HEK293 (cell line): ENCODE measurements around the gene SERPINA1.

Source experiments
- CTCF ChIA-PET: fragments of 350-600 bp; formaldehyde crosslinking; extraction: SDS; loops from one replicate; lab custom pipeline; 2021; ENCODE audit warnings: antibody characterized with exemption; lab: Yijun Ruan, JAX
- POLR2A ChIA-PET: fragments of 300-600 bp; formaldehyde crosslinking; extraction: SDS; loops from one replicate; lab custom pipeline; 2020; ENCODE audit warnings: antibody characterized with exemption, inconsistent platforms; lab: Yijun Ruan, JAX
- H3K27ac ChIP-seq: fragments of 200-500 bp; sonication (Bioruptor generic); 2 replicates; pipeline ENCODE4 v1.5.1; 2014; ENCODE audit warnings: low read depth, low read length, control low read depth, inconsistent platforms; ENCODE audit errors: extremely low read depth
- H3K36me3 ChIP-seq, 2 experiments: fragments of 200-500 bp in 1 of 2; sonication (Bioruptor generic) in 1 of 2; 1 replicate in 1 of 2; 2 replicates in 1 of 2; pipeline ENCODE4 v1.5.1; 2014 to 2017; ENCODE audit warnings: inconsistent platforms in 2 of 2, low read length in 2 of 2; ENCODE audit not compliant: control insufficient read depth in 2 of 2, insufficient read depth in 1 of 2
- H3K4me1 ChIP-seq: fragments of 200-500 bp; sonication (Bioruptor generic); 2 replicates; pipeline ENCODE4 v1.5.1; 2014; ENCODE audit warnings: mild to moderate bottlenecking, low read length, inconsistent platforms; ENCODE audit not compliant: control insufficient read depth, insufficient read depth
- H3K4me3 ChIP-seq: 2 replicates; pipeline ENCODE4 v1.5.1; 2011; ENCODE audit warnings: low read depth, mild to moderate bottlenecking, control low read depth, low read length, moderate library complexity
- H3K9me3 ChIP-seq: fragments of 200-500 bp; sonication (Bioruptor generic); 2 replicates; pipeline ENCODE4 v1.5.1; 2014; ENCODE audit warnings: low read depth, low read length, inconsistent platforms; ENCODE audit not compliant: control insufficient read depth, insufficient read depth
- KLF7 ChIP-seq: fragments of 450-650 bp; formaldehyde crosslinking; IDR thresholded peaks from 2 replicates; pipeline ENCODE4 v1.5.1; 2016; ENCODE audit warnings: missing biosample characterization, missing genetic modification characterization, borderline replicate concordance
- SP7 ChIP-seq: fragments of 450-650 bp; formaldehyde crosslinking; IDR thresholded peaks from 2 replicates; pipeline ENCODE4 v1.5.1; 2016; ENCODE audit warnings: missing biosample characterization, missing genetic modification characterization
- ZNF132 ChIP-seq: fragments of 450-650 bp; formaldehyde crosslinking; IDR thresholded peaks from 2 replicates; pipeline ENCODE4 v1.5.1; 2017; ENCODE audit warnings: missing biosample characterization, missing genetic modification characterization, borderline replicate concordance
- ZNF140 ChIP-seq: fragments of 450-650 bp; formaldehyde crosslinking; IDR thresholded peaks from 2 replicates; pipeline ENCODE4 v1.5.1; 2016; ENCODE audit warnings: missing biosample characterization, missing genetic modification characterization
- ZNF530 ChIP-seq: fragments of 450-650 bp; formaldehyde crosslinking; IDR thresholded peaks from 2 replicates; pipeline ENCODE4 v1.5.1; 2016; ENCODE audit warnings: low read depth, missing biosample characterization, missing genetic modification characterization
- ZNF549 ChIP-seq: fragments of 450-650 bp; IDR thresholded peaks from 2 replicates; pipeline ENCODE4 v1.5.1; 2018; ENCODE audit warnings: missing biosample characterization, missing genetic modification characterization, mild to moderate bottlenecking, inconsistent platforms, moderate library complexity
- ZNF571 ChIP-seq: fragments of 450-650 bp; formaldehyde crosslinking; IDR thresholded peaks from 2 replicates; pipeline ENCODE4 v1.5.0; 2017; ENCODE audit warnings: missing biosample characterization, missing genetic modification characterization
- ZNF747 ChIP-seq: fragments of 450-650 bp; formaldehyde crosslinking; IDR thresholded peaks from 2 replicates; pipeline ENCODE4 v1.5.1; 2016; ENCODE audit warnings: missing biosample characterization, missing genetic modification characterization
- TF ChIP-seq, protein P1 (sequence below): fragments of 450-650 bp; formaldehyde crosslinking; IDR thresholded peaks from 2 replicates; pipeline ENCODE4 v1.5.1; 2016; ENCODE audit warnings: missing biosample characterization, missing genetic modification characterization
- TF ChIP-seq, protein P2 (sequence below): fragments of 450-650 bp; formaldehyde crosslinking; conservative IDR thresholded peaks from 2 replicates; pipeline ENCODE4 v1.5.1; 2016; ENCODE audit warnings: low read depth, missing biosample characterization, missing genetic modification characterization
- TF ChIP-seq, protein P3 (sequence below): fragments of 450-650 bp; formaldehyde crosslinking; conservative IDR thresholded peaks from 2 replicates; pipeline ENCODE4 v1.5.1; 2016; ENCODE audit warnings: low read depth, missing biosample characterization, missing genetic modification characterization
- TF ChIP-seq, protein P4 (sequence below): fragments of 450-650 bp; formaldehyde crosslinking; IDR thresholded peaks from 2 replicates; pipeline ENCODE4 v1.5.1; 2017; ENCODE audit warnings: missing biosample characterization, mild to moderate bottlenecking, missing genetic modification characterization, moderate library complexity
- TF ChIP-seq, protein P5 (sequence below): fragments of 450-650 bp; formaldehyde crosslinking; IDR thresholded peaks from 2 replicates; pipeline ENCODE4 v1.5.1; 2016; ENCODE audit warnings: missing biosample characterization, missing genetic modification characterization, borderline replicate concordance

The SERPINA1 gene

DNA sequence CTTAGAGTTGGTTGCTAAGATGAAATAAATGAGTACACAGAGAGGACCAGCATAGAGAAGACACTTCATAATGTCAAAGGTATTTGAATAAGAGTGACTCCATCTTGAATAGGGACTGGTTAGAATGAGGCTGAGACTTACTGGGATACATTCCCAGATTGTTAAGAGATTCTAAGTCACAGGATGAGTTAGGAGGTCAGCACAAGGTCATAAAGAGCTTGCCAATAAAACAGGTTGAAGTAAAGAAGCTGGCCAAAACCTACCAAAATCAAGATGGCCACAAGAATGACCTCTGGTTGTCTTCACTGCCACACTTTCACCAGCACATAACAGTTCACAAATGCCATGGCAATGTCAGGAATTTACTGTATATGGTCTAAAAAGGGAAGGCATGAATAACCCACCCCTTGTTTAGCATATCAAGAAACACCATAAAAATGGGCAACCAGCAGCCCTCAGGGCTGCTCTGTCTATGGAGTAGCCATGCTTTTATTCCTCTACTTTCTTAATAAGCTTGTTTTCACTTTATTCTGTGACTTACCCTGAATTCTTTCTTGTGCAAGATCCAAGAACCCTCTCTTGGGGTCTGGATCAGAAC is 8.3 kb upstream of the SERPINA1 start:
- POLR2A ChIA-PET = no interaction called here
- CTCF ChIA-PET = interaction anchor here (1.2 kb wide), 1 partner anchor 26 kb away, joined by 3 read pairs; no protein-coding TSS in a partner anchor
- no peak for TF ChIP-seq ZNF747 (tag by site-specific recombination)
- TF ChIP-seq, protein P1, sequence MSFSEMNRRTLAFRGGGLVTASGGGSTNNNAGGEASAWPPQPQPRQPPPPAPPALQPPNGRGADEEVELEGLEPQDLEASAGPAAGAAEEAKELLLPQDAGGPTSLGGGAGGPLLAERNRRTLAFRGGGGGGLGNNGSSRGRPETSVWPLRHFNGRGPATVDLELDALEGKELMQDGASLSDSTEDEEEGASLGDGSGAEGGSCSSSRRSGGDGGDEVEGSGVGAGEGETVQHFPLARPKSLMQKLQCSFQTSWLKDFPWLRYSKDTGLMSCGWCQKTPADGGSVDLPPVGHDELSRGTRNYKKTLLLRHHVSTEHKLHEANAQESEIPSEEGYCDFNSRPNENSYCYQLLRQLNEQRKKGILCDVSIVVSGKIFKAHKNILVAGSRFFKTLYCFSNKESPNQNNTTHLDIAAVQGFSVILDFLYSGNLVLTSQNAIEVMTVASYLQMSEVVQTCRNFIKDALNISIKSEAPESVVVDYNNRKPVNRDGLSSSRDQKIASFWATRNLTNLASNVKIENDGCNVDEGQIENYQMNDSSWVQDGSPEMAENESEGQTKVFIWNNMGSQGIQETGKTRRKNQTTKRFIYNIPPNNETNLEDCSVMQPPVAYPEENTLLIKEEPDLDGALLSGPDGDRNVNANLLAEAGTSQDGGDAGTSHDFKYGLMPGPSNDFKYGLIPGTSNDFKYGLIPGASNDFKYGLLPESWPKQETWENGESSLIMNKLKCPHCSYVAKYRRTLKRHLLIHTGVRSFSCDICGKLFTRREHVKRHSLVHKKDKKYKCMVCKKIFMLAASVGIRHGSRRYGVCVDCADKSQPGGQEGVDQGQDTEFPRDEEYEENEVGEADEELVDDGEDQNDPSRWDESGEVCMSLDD (tag by site-specific recombination) = no peak
- no peak for TF ChIP-seq ZNF549 (tag by site-specific recombination)
- TF ChIP-seq, protein P2, sequence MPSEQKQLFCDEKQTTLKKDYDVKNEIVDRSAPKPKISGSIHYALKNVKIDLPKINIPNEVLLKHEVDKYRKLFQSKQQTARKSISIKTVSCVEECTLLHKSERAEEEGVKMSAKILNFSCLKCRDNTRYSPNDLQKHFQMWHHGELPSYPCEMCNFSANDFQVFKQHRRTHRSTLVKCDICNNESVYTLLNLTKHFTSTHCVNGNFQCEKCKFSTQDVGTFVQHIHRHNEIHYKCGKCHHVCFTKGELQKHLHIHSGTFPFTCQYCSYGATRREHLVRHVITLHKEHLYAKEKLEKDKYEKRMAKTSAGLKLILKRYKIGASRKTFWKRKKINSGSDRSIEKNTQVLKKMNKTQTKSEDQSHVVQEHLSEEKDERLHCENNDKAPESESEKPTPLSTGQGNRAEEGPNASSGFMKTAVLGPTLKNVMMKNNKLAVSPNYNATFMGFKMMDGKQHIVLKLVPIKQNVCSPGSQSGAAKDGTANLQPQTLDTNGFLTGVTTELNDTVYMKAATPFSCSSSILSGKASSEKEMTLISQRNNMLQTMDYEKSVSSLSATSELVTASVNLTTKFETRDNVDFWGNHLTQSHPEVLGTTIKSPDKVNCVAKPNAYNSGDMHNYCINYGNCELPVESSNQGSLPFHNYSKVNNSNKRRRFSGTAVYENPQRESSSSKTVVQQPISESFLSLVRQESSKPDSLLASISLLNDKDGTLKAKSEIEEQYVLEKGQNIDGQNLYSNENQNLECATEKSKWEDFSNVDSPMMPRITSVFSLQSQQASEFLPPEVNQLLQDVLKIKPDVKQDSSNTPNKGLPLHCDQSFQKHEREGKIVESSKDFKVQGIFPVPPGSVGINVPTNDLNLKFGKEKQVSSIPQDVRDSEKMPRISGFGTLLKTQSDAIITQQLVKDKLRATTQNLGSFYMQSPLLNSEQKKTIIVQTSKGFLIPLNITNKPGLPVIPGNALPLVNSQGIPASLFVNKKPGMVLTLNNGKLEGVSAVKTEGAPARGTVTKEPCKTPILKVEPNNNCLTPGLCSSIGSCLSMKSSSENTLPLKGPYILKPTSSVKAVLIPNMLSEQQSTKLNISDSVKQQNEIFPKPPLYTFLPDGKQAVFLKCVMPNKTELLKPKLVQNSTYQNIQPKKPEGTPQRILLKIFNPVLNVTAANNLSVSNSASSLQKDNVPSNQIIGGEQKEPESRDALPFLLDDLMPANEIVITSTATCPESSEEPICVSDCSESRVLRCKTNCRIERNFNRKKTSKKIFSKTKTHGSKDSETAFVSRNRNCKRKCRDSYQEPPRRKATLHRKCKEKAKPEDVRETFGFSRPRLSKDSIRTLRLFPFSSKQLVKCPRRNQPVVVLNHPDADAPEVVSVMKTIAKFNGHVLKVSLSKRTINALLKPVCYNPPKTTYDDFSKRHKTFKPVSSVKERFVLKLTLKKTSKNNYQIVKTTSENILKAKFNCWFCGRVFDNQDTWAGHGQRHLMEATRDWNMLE = no peak
- TF ChIP-seq ZNF140 (tag by site-specific recombination) = no peak
- TF ChIP-seq SP7 (tag by site-specific recombination) = no peak
- TF ChIP-seq, protein P3, sequence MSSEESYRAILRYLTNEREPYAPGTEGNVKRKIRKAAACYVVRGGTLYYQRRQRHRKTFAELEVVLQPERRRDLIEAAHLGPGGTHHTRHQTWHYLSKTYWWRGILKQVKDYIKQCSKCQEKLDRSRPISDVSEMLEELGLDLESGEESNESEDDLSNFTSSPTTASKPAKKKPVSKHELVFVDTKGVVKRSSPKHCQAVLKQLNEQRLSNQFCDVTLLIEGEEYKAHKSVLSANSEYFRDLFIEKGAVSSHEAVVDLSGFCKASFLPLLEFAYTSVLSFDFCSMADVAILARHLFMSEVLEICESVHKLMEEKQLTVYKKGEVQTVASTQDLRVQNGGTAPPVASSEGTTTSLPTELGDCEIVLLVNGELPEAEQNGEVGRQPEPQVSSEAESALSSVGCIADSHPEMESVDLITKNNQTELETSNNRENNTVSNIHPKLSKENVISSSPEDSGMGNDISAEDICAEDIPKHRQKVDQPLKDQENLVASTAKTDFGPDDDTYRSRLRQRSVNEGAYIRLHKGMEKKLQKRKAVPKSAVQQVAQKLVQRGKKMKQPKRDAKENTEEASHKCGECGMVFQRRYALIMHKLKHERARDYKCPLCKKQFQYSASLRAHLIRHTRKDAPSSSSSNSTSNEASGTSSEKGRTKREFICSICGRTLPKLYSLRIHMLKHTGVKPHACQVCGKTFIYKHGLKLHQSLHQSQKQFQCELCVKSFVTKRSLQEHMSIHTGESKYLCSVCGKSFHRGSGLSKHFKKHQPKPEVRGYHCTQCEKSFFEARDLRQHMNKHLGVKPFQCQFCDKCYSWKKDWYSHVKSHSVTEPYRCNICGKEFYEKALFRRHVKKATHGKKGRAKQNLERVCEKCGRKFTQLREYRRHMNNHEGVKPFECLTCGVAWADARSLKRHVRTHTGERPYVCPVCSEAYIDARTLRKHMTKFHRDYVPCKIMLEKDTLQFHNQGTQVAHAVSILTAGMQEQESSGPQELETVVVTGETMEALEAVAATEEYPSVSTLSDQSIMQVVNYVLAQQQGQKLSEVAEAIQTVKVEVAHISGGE (tag by site-specific recombination) = no peak

DNA sequence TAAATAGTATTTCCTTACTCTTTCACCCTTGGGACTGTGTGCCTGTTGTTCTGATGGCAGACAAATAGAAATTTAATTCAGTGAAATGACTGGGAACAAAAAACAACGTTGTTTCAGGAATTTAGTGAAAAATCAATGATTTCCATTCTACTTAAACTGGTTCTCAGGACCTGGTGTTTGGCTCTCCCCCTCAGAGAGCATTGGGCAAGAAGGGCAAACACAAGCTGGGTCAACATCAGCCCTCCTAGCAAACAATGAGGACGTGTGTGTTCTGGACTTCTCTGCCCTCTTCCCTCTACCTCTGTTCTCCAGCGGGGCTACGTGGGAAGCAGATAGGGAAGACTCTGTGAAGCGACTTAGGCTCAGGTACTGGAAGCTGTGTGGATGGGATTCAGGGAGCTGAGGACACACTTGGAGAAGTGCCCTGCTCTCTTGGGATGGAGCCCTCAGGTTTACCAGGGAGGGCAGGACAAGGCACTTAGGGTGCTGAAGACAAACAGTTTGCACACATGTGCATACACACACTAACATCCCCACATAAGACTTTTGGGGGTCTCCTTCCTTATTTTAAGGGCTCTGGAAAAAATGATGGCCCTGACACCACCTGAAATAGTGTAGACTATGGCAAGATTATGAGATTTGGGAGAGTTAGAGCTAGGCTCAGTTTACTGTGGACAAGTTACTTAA is 7.6 kb upstream of the SERPINA1 start:
- no peak overlapping the region for H3K27ac ChIP-seq
- ChIA-PET CTCF (interaction anchor here (1.2 kb wide), 1 partner anchor 27 kb away, joined by 3 read pairs; no protein-coding TSS in a partner anchor), POLR2A (no interaction called here)
- no peaks in the 10 kb centered on the region for H3K4me1 ChIP-seq
- no peaks in the 10 kb centered on the region for H3K36me3 ChIP-seq
- no peak for TF ChIP-seq ZNF132 (tag by site-specific recombination)
- TF ChIP-seq ZNF571 (tag by site-specific recombination) = no peak
- TF ChIP-seq, protein P4, sequence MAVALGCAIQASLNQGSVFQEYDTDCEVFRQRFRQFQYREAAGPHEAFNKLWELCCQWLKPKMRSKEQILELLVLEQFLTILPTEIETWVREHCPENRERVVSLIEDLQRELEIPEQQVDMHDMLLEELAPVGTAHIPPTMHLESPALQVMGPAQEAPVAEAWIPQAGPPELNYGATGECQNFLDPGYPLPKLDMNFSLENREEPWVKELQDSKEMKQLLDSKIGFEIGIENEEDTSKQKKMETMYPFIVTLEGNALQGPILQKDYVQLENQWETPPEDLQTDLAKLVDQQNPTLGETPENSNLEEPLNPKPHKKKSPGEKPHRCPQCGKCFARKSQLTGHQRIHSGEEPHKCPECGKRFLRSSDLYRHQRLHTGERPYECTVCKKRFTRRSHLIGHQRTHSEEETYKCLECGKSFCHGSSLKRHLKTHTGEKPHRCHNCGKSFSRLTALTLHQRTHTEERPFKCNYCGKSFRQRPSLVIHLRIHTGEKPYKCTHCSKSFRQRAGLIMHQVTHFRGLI (tag by site-specific recombination) = no peak
- TF ChIP-seq ZNF747 (tag by site-specific recombination) = no peak
- no peak for TF ChIP-seq ZNF530 (tag by site-specific recombination)
- TF ChIP-seq, protein P5, sequence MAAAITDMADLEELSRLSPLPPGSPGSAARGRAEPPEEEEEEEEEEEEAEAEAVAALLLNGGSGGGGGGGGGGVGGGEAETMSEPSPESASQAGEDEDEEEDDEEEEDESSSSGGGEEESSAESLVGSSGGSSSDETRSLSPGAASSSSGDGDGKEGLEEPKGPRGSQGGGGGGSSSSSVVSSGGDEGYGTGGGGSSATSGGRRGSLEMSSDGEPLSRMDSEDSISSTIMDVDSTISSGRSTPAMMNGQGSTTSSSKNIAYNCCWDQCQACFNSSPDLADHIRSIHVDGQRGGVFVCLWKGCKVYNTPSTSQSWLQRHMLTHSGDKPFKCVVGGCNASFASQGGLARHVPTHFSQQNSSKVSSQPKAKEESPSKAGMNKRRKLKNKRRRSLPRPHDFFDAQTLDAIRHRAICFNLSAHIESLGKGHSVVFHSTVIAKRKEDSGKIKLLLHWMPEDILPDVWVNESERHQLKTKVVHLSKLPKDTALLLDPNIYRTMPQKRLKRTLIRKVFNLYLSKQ = no peak
- TF ChIP-seq KLF7 (tag by site-specific recombination) = no peak
- no peak overlapping the region for H3K4me3 ChIP-seq
- H3K9me3 ChIP-seq = no peaks in the 10 kb centered on the region

More for the DNA sequence above, 8.3 kb upstream of the SERPINA1 start:
- Histone ChIP-seq H3K36me3 (no peaks in the 10 kb centered on the region), H3K9me3 (no peaks in the 10 kb centered on the region), H3K4me3 (no peak overlapping the region), H3K4me1 (no peaks in the 10 kb centered on the region), H3K27ac (no peak overlapping the region)
